AG04450 (cell line): ENCODE measurements around the gene ATXN10. TPM values are rescaled to one million over a fixed set of nuclear protein-coding genes. Genes with fewer than 3 reads are reported as not detected.

Experiments used
- CTCF ChIA-PET: fragments of 300-600, 350-600 bp; formaldehyde crosslinking; extraction: SDS; loops from one replicate; lab custom pipeline; 2022; ENCODE audit warnings: antibody characterized with exemption, inconsistent platforms; lab: Charles Lee
- POLR2A ChIA-PET: fragments of 350-600 bp; formaldehyde crosslinking; extraction: SDS; loops from one replicate; lab custom pipeline; 2021; ENCODE audit warnings: antibody characterized with exemption, inconsistent platforms; lab: Yijun Ruan, JAX
- DNase-seq: peaks from one replicate; pipeline ENCODE4 v3.0.0-alpha.2; 2011; ENCODE audit warnings: low read depth, low spot score
- H3K27ac ChIP-seq: one replicate; pipeline ENCODE4 v1.5.1; 2012; ENCODE audit warnings: low read depth, low read length, control low read depth
- H3K27me3 ChIP-seq: one replicate; pipeline ENCODE4 v1.6.0; 2012; ENCODE audit warnings: low read length; ENCODE audit not compliant: control insufficient read depth, insufficient read depth
- H3K4me3 ChIP-seq: 2 replicates; pipeline ENCODE4 v1.5.1; 2011; ENCODE audit warnings: mild to moderate bottlenecking, low read depth, low read length, control low read depth
- H3K9me3 ChIP-seq: 2 replicates; pipeline ENCODE4 v1.5.1; 2012; ENCODE audit warnings: low read length; ENCODE audit not compliant: control insufficient read depth, insufficient read depth
- CTCF ChIP-seq: IDR thresholded peaks from 2 replicates; pipeline ENCODE4 v1.5.1; 2011; ENCODE audit warnings: low read depth, low read length, control low read depth, inconsistent platforms
- polyA plus RNA-seq: library from polyadenylated mRNA; depleted of rRNA; stranded (reverse); fragments of >200 nt; gene quantifications from 2 replicates; pipeline ENCODE4 v1.2.3, GENCODE V29; 2011

ATXN10 gene
- polyA plus RNA-seq, 1 experiment = 521 TPM

GRCh38 chr22:45880091-45880715 lies 208.6 kb downstream of the ATXN10 start:
- Histone ChIP-seq H3K4me3 (no peak overlapping the region), H3K27me3 (peaks cover 60% of the 10 kb centered on the region), H3K9me3 (no peaks in the 10 kb centered on the region; the same call in 1 of the 2 replicates), H3K27ac (no peak overlapping the region)
- CTCF ChIA-PET = no interaction called here
- POLR2A ChIA-PET = no interaction called here
- DNase-seq = no peak
- no peak for TF ChIP-seq CTCF

DNA sequence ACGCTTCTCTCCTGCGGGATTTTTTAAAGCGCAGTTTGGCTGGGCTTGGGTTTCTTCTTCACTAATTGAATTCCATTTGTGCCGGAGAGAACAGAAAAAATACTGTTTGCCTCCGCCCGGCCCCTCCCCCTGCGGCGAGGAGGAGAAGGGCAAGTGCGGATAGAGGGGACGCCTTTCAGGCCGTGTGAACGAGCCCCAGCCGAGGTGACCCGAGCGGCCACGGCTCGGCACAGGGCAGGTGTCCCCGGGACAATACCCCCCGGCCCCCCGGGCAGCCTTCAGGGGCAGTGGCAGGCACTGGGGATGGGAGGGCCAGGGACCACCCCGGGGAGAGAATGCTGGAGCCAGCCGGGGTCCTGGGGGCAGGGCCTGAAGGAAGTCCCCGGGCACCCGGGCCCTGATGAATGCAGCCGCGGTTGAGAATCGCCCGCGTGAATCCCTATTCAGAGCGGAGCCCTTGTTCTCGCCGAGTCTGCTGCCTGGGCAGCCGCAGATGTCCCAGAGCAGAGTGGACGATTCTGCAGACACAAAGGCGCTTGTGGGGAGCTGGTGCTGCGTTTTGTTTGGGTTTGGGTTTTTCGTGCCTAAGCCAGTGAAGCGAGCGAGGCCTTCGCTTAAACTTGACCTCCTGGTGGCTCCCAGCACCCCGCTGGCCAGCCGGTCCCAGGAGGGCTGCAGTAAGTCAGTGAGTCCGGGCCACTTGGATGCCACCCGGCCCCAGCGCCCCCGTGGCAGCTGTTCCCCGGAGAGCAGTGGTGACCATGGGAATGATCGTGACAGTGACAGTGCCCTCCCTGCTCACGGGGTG lies 209.3 kb downstream of the ATXN10 start:
- H3K27ac ChIP-seq = no peak overlapping the region
- DNase-seq = no peak
- POLR2A ChIA-PET = no interaction called here
- H3K9me3 ChIP-seq = no peaks in the 10 kb centered on the region; the same call in 1 of the 2 replicates
- peak overlapping the region; percentile 1; the same call in 1 of the 2 replicates for H3K4me3 ChIP-seq
- peaks cover 60% of the 10 kb centered on the region for H3K27me3 ChIP-seq
- CTCF ChIA-PET = no interaction called here
- no peak for TF ChIP-seq CTCF

DNA sequence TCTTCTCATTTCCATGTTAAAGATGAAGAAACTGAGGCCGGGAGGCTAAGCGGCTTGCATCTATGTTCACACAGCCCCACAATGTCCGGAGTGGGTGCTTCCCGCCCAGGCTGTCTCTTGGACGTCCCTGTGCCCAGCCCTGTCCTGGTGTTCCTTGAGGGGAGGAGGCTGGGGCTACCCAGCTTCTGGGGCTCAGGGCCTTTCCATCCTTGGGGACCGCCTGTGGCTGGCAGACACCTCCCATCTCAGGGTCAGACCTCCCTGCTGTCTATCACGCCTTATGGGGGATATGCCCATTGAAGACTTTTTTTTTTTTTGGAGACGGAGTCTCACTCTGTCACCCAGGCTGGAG lies 209.9 kb downstream of the ATXN10 start:
- CTCF ChIA-PET = no interaction called here
- no peak overlapping the region for H3K4me3 ChIP-seq
- no peak overlapping the region for H3K27ac ChIP-seq
- DNase-seq = no peak
- POLR2A ChIA-PET = no interaction called here
- no peaks in the 10 kb centered on the region; the same call in 1 of the 2 replicates for H3K9me3 ChIP-seq
- peaks cover 55% of the 10 kb centered on the region for H3K27me3 ChIP-seq
- no peak for TF ChIP-seq CTCF

DNA sequence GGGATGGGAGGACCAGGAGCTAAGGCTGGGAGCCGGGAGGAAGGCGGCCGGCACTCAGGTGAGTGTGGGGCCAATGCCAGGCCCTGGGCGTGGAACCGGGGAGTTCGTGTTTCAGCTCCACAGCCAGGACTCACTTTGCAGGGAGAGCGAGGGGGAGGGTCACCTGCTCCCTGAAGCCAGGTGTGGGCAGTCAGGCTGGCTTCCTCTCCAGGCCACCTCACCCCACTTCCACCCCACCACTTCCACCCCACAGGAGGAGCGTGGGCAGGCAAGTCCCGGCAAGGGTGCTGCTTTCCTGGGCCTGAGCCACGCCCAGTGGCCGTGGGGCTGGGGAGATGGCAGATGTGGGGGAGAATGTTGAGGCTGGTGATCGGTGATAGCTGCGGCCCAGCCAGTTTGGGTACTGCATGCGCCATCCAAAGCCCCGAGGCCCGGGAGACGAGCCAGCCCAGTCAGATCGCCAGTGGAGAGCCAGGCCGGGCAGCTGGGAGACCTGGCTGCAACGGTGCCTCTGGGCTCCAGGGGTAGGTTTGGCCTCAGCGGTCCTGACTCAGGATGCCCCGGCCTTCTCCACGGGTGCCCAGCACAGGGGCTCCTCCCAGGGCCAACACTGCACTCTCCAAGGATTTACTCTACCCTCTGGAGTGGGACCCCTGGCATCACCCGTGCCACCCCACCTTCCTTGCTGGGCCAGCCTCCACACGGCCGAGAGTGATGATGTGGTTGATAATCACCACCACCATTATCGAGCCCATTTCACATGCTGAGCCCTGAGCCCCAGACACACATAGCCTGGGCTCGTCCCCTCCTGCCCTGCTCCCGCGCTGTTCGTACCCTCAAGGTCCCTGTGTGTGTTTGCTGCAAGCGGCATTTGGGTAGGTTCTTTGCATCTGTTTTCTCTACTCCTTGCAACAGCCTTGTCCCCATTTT lies 211.5 kb downstream of the ATXN10 start:
- POLR2A ChIA-PET = interaction anchor here (1.3 kb wide), 1 partner anchor 20 kb away, joined by 3 read pairs; no protein-coding TSS in a partner anchor
- no peak for TF ChIP-seq CTCF
- H3K27me3 ChIP-seq = peaks cover 41% of the 10 kb centered on the region
- H3K27ac ChIP-seq = no peak overlapping the region
- no peak for DNase-seq
- no peak overlapping the region for H3K4me3 ChIP-seq
- H3K9me3 ChIP-seq = no peaks in the 10 kb centered on the region; the same call in 1 of the 2 replicates
- CTCF ChIA-PET = no interaction called here
